GM12801 (cell line): ENCODE data around the gene PPARD.

Experiments
- CTCF ChIP-seq: IDR thresholded peaks from one replicate; pipeline ENCODE4 v1.5.1; 2011; ENCODE audit warnings: control low read depth; ENCODE audit not compliant: insufficient read length; ENCODE audit errors: extremely low read depth

PPARD gene

GRCh38 chr6:35371494-35372262, 29.3 kb downstream of the PPARD start:
- no peak for TF ChIP-seq CTCF

DNA sequence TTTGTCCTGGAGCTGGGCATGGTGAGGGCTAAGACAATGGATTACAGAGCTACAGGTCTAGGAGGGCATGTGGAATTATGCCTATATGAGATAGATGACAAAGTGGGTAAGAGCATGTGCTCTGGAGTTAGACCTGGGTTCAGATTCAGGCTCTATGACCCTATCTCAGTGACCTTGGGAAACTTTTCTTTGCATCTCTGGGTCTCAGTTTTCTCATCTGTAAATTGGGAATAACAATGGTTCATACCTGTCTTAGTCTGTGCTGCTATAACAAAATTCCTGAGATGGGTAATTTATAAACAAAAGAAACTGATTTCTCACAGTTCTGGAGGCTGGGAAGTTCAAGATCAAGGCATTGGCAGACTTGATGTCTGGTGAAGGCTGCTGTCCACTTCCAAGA, 30.3 kb downstream of the PPARD start:
- no peak for TF ChIP-seq CTCF

DNA sequence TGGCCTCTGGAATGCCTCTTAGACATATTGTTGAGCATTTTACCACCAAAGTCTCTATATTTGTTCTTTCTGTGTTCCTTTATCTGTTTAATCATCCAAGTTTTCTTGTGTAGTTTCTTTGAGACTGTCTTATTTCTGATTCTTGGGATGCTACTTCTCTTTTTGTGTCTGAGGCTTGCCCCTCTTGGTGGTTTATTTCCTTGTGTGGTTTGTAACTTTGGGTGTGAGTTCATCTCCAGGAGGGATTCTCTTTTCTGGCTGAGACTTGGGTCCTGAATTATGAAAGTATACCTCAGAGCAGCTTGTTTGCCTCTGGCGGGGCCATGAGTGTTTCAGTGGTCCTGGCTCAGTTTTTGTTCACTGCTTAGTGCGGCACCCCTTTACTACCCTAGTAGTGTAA, 33.9 kb downstream of the PPARD start:
- TF ChIP-seq CTCF = no peak

DNA sequence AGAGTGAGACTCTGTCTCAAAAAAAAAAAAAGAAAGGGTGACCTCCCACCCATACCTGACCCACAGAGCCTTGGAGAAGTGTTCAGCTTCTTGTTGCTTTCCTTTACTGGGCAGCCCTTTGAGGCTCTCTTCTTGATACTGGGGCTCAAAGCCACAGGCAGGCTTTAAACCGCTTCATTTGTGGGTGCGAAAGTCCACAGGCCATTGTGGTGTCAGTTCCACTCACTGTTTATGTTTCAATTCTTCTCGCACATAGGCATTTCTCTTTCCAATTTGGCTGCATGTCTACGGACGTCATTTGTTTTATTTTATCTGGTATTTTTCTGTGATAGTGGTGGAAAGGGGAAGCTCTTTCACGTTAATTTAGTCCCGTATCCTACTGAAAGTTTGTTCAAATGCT, 34.6 kb downstream of the PPARD start:
- no peak for TF ChIP-seq CTCF

GRCh38 chr6:35378261-35378660, 35.9 kb downstream of the PPARD start:
- no peak for TF ChIP-seq CTCF

DNA sequence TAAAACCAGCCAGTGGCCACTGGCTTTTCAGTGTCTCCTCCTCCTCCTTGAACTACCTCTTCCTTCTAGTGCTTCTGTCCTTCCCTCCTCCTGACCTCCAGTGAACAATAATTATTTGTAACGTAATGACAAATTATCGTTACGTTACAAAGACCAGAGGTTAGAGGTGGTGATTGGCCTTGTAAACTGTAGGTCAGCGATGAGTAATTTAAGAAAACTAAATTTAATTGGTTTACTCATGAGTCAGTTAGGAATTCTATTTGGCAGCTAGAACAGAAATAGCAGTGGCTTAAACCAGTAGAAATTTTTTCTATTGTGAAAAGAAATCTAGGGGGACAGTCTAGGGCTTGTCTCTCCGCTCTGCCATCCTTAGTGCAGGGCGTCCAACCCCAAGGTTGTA, 38.8 kb downstream of the PPARD start:
- no peak for TF ChIP-seq CTCF

DNA sequence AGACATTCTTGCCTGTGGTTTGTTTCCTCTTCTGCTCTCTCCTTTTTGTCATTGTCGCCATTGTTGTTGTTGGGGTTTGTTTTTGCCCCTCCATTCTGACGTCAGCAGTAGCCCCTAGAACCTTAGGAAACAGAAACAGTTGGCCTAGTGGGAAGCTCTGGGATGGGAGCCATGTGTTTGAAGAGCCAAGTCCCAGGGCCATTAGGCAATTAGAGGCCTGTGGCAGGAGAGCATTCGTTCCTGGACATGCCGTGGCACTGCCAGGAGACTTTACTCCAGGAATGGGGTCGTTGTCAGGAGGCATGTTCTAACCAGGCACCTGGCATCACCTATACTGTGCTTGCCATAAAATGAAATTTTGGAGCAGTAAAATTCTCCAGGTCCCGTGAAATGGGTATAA, 39.7 kb downstream of the PPARD start:
- TF ChIP-seq CTCF = no peak
